OCI-LY7 (cell line): Measurements from ENCODE around the gene AGBL4.

Experiments
- CTCF ChIP-seq: fragments of 200-600 bp; sonication (generic); conservative IDR thresholded peaks from 2 replicates; pipeline ENCODE4 v1.5.1; 2014; ENCODE audit warnings: mild to moderate bottlenecking, antibody characterized with exemption, low read length, moderate library complexity, mixed read lengths
- EZH2phosphoT487 ChIP-seq: fragments of 200-600 bp; sonication (generic); IDR thresholded peaks from 2 replicates; pipeline ENCODE4 v1.6.1; 2018; ENCODE audit warnings: low read depth, borderline replicate concordance, mild to moderate bottlenecking, mixed run types, antibody characterized with exemption, low read length, moderate library complexity, mixed read lengths

GRCh38 chr1:48687282-48688045 lies 1336.3 kb downstream of the AGBL4 start:
- TF ChIP-seq CTCF (no peak), EZH2phosphoT487 (no peak)
